ENCODE measurements around the gene HMGCS1.

DNA sequence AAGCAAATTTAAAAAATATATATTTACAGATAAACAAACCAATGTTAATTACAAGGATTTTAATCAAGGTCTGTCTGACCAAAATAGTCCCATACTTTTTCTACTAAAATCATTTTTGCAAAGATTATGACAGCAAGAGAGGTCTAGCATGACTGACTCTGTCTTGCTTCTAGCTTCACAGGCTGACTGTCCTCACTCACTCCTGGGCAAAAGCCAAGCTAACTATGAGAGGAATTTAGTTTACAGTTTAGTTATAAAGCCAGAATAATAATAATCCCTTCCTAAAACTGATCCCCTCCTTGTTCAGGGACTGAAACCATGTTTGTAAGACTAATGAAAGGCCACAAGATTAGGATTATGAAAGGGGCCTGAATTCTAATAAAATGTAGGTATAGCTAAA, 45.5 kb upstream of the HMGCS1 start:
- TF ChIP-seq, protein P1, sequence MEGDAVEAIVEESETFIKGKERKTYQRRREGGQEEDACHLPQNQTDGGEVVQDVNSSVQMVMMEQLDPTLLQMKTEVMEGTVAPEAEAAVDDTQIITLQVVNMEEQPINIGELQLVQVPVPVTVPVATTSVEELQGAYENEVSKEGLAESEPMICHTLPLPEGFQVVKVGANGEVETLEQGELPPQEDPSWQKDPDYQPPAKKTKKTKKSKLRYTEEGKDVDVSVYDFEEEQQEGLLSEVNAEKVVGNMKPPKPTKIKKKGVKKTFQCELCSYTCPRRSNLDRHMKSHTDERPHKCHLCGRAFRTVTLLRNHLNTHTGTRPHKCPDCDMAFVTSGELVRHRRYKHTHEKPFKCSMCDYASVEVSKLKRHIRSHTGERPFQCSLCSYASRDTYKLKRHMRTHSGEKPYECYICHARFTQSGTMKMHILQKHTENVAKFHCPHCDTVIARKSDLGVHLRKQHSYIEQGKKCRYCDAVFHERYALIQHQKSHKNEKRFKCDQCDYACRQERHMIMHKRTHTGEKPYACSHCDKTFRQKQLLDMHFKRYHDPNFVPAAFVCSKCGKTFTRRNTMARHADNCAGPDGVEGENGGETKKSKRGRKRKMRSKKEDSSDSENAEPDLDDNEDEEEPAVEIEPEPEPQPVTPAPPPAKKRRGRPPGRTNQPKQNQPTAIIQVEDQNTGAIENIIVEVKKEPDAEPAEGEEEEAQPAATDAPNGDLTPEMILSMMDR (IDR thresholded peaks at IDR 0.05) = no peak
- no peak for TF ChIP-seq POLR2A (IDR thresholded peaks at IDR 0.05)

All from body of pancreas (tissue), 4 donors.